Prostate gland (tissue), 2 donors: ENCODE measurements around the gene FAM209A. TPM values are rescaled to one million over a fixed set of nuclear protein-coding genes. Genes with fewer than 3 reads are reported as not detected.
"Not testable (repeated sequence)": the region's sequence is repeated elsewhere in the genome, so short reads cannot be mapped to it uniquely, and the experiment has no call there.

Experiments used
- DNase-seq: peaks from one replicate; pipeline ENCODE4 v3.0.0-alpha.2; 2019; ENCODE audit warnings: low spot score
- H3K27ac ChIP-seq, 2 donors: fragments of 200-600 bp; sonication (generic); 2 replicates each; pipeline ENCODE4 v1.5.1; 2017 to 2019
- H3K27me3 ChIP-seq: fragments of 200-600 bp; sonication (generic); replicated peaks from 2 replicates; pipeline ENCODE4 v1.5.1; 2019; ENCODE audit not compliant: insufficient read depth
- H3K36me3 ChIP-seq, 2 donors: fragments of 200-600 bp; sonication (generic); 1 replicate in 1 of 2; 2 replicates in 1 of 2; pipeline versions ENCODE4 v1.5.1 to v1.8.1; 2017 to 2019
- H3K4me1 ChIP-seq: fragments of 200-600 bp; sonication (generic); replicated peaks from 2 replicates; pipeline ENCODE4 v1.5.1; 2019
- H3K4me3 ChIP-seq, 2 donors: fragments of 200-600 bp; sonication (generic); 2 replicates each; pipeline ENCODE4 v1.5.1; 2017 to 2019
- H3K9me3 ChIP-seq: fragments of 200-600 bp; sonication (generic); 2 replicates; pipeline ENCODE4 v1.5.1; 2017
- CTCF ChIP-seq, 4 experiments: fragments of 200-600 bp in 2 of 4; fragments of 450-650 bp in 2 of 4; sonication (generic) in 2 of 4; IDR thresholded peaks; 1 replicate in 3 of 4; 2 replicates in 1 of 4; pipeline ENCODE4 v1.5.1; 2016 to 2019; ENCODE audit warnings: antibody characterized with exemption in 4 of 4, mild to moderate bottlenecking in 2 of 4, moderate library complexity in 2 of 4
- POLR2A ChIP-seq: fragments of 450-650 bp; IDR thresholded peaks from one replicate; pipeline ENCODE4 v1.6.1; 2016; ENCODE audit warnings: antibody characterized with exemption, mild to moderate bottlenecking
- POLR2AphosphoS5 ChIP-seq: sonication (generic); formaldehyde crosslinking; IDR thresholded peaks from one replicate; pipeline ENCODE4 v1.6.1; 2017; ENCODE audit warnings: antibody characterized with exemption
- whole genome bisulfite sequencing: methylation state at CpG from one replicate; pipeline ENCODE4 v1.1.5; 2018; 5-methylcytosine and 5-hydroxymethylcytosine counted together
- intact Hi-C: fragments of 100-400 bp; cut with DNase I; formaldehyde crosslinking; loops from one replicate; pipeline ENCODE4 v1.14.2; 2022
- total RNA-seq, 2 donors: library from RNA; depleted of rRNA; stranded (reverse); fragments of >200 nt; gene quantifications; one replicate each; pipeline ENCODE4 v1.1.0, GENCODE V29; 2016

The FAM209A gene
- total RNA-seq, 2 donors from 2014 or later: 1.6 TPM; not detected in 1

- DNase-seq: no peak
- Histone ChIP-seq H3K4me1 (no peaks in the 10 kb centered on the region), H3K27me3 (no peaks in the 10 kb centered on the region), H3K4me3 (no peak overlapping the region), H3K9me3 (no peaks in the 10 kb centered on the region), H3K36me3 (peaks cover 3 to 13% of the 10 kb centered on the region in 2 donors), H3K27ac (no peak overlapping the region)
- intact Hi-C loops: no loop called here
- no peak for TF ChIP-seq POLR2AphosphoS5
- TF ChIP-seq CTCF (IDR thresholded peaks at IDR 0.05): no peak
- TF ChIP-seq POLR2A: no peak
- WGBS: 95% methylated on average over 14 of the region's 14 CpGs
These were observed 6.4 kb upstream of the FAM209A start for GRCh38 chr20:56518126-56518525.

GRCh38 chr20:56518721-56519398 lies 5.7 kb upstream of the FAM209A start:
- 94% methylated on average over 10 of the region's 10 CpGs for WGBS
- intact Hi-C loops: no loop called here
- no peak overlapping the region for H3K4me3 ChIP-seq

GRCh38 chr20:56519551-56519950 lies 5.0 kb upstream of the FAM209A start:
- intact Hi-C loops: no loop called here
- no peak for TF ChIP-seq CTCF (IDR thresholded peaks at IDR 0.05)
- no peak for TF ChIP-seq POLR2A
- no peak for TF ChIP-seq POLR2AphosphoS5
- H3K9me3 ChIP-seq: no peaks in the 10 kb centered on the region
- 98% methylated on average over 10 of the region's 10 CpGs for WGBS
- DNase-seq: no peak
- no peak overlapping the region for H3K27ac ChIP-seq
- no peaks in the 10 kb centered on the region for H3K4me1 ChIP-seq
- no peak overlapping the region for H3K4me3 ChIP-seq
- peaks cover 3 to 13% of the 10 kb centered on the region in 2 donors for H3K36me3 ChIP-seq
- no peaks in the 10 kb centered on the region for H3K27me3 ChIP-seq

More at GRCh38 chr20:56518721-56519398, 5.7 kb upstream of the FAM209A start:
- Histone ChIP-seq H3K9me3 (no peaks in the 10 kb centered on the region), H3K36me3 (peaks cover 3 to 13% of the 10 kb centered on the region in 2 donors), H3K27me3 (no peaks in the 10 kb centered on the region), H3K27ac (no peak overlapping the region), H3K4me1 (no peaks in the 10 kb centered on the region)
- DNase-seq: no peak
- TF ChIP-seq CTCF (IDR thresholded peaks at IDR 0.05): no peak
- TF ChIP-seq POLR2AphosphoS5: no peak
- no peak for TF ChIP-seq POLR2A

GRCh38 chr20:56520180-56520579 lies 4.4 kb upstream of the FAM209A start:
- Histone ChIP-seq H3K4me1 (no peaks in the 10 kb centered on the region), H3K27ac (no peak overlapping the region), H3K4me3 (no peak overlapping the region), H3K9me3 (no peaks in the 10 kb centered on the region), H3K36me3 (peaks cover 3 to 13% of the 10 kb centered on the region in 2 donors), H3K27me3 (no peaks in the 10 kb centered on the region)
- intact Hi-C loops: no loop called here
- WGBS: 98% methylated on average over 10 of the region's 10 CpGs
- no peak for DNase-seq
- TF ChIP-seq POLR2AphosphoS5 (no peak), POLR2A (no peak)

- H3K27ac ChIP-seq, H3K9me3 ChIP-seq, H3K4me3 ChIP-seq, H3K27me3 ChIP-seq, intact Hi-C loops, DNase-seq, H3K4me1 ChIP-seq: not testable (repeated sequence)
- H3K36me3 ChIP-seq: peaks cover 3 to 13% of the 10 kb centered on the region in 2 donors
- WGBS: 86% methylated on average over 13 of the region's 13 CpGs
These were observed 3.7 kb upstream of the FAM209A start for GRCh38 chr20:56520746-56521354.

- no peak for DNase-seq
- Histone ChIP-seq H3K27ac (no peak overlapping the region), H3K9me3 (no peaks in the 10 kb centered on the region), H3K36me3 (peaks cover under 1 to 13% of the 10 kb centered on the region in 2 donors), H3K4me3 (no peak overlapping the region), H3K4me1 (no peaks in the 10 kb centered on the region), H3K27me3 (no peaks in the 10 kb centered on the region)
- WGBS: 88% methylated on average over 6 of the region's 6 CpGs
- no peak for TF ChIP-seq POLR2AphosphoS5
- no peak for TF ChIP-seq CTCF (IDR thresholded peaks at IDR 0.05)
- no peak for TF ChIP-seq POLR2A
- intact Hi-C loops: no loop called here
These were observed 2.2 kb upstream of the FAM209A start for GRCh38 chr20:56522311-56522710.
